HG02571 (cell line): ENCODE data around the gene TPRG1.

Experiments
- ATAC-seq: cut with Tn5 transposase; IDR thresholded peaks from one replicate; pipeline ENCODE4 v1.9.1; 2021; ENCODE audit warnings: mild to moderate bottlenecking, moderate library complexity; ENCODE audit not compliant: unreplicated experiment

The TPRG1 gene

DNA sequence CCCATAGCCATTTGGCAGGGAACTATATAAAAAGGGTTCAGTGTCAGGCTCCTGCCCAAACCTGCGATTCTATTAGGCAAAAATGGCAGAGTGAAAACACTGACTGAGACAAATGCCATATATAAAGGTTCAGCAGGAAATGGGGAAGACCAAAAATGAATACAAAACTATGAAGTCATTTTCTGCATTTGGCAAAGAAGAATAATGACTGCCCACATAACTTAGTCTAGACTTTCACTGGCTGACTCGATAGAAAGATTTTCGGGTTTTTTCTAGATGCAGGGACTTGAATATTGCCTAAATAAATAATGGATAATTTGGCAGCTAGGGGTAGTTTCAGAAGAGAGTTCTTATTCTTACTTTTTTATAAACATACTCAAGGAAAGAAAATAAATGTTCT lies 178.0 kb downstream of the TPRG1 start:
- no peak for ATAC-seq

DNA sequence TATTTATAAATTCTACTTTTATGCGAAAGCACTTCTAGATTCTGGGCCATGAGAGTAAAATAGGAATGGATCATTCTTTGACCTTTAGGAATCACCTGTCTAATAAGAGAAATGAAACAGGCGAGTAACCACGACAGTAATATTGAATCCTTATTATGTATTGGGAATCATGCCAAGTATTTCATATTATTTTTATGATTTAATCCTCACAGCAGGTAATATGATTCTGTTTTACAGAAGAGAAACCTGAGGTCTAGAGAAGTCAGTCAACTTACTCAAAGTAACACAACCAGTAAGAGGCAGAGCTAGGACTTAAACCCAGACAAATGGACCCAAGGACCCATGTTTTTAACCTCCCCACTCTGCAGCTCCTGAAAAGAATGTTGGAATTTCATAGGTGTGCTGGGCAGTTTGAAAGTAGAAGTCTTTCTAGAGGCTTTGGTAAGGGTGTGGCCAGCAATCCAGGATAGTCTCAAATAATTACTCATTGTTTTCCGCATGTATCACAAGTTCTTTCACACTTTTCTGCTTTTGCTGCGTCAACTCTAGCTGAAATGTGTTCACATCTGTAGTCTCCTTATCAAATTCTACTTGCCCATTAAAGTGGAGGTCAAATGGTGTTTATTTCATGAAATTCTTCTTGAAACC lies 181.7 kb downstream of the TPRG1 start:
- ATAC-seq, result no peak

DNA sequence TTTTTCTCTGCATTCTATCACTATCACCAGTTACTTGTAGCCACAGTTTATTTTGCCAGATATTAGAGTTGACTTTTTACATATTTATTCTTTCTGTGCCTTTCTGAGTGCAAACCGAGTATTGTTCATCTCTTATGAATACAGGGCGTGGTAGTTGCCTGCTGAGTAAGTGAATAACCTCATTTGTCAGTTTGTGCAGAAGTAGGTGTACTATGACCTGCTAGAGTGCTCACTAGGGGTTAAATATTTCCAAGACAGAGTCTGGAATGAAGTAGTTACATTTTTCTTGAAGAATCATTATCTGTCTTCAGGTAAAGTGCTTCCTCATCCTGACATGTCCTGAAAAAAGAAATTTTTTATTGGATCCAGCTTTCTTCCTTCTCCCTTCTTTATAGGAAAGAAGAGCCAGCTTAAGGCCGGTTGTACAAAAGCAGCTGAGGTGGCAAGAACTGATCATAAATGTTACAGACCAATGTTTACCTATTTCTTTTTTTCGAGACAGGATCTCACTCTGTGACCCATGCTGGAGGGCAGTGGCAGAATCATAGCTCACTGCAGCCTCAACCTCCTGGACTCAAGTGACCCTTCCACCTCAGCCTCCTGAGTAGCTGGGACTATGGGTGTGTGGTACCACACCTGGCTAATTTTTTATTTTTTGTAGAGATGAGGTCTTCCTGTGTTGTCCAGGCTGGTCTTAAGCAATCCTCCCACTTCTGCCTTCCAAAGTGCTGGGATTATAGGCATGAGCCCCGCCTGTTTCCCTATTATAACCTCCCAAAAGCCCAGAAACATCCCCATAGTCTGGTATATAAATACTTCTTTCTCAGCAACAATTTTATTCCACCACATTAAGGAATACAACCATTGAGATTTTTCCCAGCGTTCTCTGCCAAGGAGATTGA lies 182.5 kb downstream of the TPRG1 start:
- ATAC-seq, result no peak

DNA sequence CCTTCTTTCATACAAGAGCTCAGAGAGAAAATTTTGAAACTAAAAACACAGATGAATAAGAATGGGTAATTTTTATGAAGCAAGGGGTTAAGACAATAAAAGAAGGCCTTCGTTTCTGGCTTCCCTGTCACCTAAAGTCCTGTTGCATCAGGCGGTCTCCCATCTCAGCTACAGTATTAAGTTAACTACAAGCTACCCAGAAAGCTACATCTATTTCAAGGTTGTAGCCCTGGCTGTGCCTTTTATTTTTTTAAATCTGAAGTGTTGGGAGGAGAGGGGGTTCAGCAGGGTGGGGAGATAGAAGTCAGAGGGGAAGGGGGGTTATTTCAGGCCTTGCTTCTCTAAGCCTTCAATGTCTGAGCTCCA lies 183.3 kb downstream of the TPRG1 start:
- ATAC-seq, result no peak

DNA sequence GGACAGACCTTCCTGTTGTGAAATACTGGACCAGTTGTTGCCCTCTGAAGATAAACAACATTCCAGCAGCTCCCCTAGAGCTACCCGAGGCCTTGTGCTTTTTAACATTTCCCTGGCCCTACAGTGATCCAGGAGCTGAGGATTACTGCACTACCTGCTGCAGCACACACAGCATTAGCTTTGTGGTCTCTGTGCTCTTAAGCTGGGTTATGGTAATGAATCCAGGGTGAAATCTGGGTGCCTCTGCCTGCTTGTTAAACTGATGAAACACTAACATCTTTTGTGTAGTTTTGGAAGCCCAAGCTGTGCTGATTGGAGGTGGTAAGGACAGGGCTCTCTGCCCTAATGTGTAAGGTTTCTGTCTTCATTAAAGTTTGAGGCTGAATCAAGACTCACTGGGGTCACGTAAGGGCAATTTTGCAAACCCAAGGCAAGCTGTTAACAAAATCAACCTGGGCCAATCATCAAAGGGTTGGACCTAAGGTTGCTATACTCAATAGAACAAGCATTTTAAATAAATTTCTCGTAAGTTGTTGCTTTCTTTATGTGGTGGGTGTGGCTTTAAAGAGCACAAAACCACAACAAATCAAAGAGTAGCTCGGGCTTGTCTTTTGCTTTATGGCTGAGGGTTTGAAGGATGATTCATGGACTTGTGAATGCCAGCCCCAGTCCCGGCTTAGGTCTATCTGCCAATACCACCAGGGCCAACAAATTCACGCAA lies 183.9 kb downstream of the TPRG1 start:
- ATAC-seq, result no peak

DNA sequence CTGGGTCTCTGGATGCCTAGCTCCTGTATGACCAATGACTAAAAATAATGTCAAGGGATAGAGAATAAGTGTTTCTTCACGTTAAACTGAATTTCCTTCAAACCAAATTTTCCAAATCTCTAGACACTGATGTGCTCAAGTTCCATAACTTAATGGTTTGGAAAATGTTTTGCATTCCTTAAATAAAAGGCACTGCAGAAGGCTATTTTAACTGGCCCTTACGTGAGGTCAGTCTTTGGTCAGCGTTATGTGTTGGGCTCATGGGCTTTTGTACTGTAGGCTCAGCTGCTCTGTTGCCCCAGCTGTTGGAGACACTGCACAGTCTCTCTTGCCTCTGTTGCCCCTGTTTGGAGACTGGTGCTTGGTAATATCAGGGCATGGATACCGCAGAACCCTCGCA lies 188.5 kb downstream of the TPRG1 start:
- ATAC-seq, result no peak

DNA sequence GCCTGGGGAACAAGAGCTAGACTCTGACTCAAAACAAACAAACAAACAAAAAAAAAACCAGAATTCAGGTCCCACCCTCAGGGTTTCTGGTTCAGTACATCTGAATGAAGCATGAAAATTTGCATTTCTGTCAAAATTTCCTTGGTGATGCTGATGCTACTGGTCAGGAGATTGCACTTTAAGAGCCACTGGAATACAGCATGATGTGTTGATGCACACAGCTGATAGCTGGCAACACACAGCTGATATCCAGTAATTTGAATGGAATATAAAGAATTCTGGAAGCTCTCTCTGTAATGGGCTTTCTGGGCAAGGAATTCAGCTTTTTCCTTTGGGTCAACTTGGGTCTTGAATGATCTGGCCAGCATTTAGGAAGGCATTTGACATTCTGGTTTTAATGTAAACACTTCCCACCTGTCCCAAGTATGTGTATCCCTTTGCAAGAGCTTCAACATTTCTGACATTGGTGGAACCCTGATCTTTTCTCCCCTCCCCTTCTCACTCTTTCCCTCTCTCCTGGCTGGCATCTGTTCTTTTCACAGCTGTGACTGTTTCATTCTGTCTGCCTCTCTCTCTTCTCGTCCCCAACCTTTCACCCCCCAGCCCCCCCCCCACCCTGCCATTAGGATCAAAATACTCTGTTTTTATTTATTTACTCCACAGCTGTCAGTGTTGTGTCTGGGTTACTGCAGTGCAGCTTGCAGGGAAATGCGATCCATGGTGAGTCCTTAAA lies 189.5 kb downstream of the TPRG1 start:
- ATAC-seq, result no peak

DNA sequence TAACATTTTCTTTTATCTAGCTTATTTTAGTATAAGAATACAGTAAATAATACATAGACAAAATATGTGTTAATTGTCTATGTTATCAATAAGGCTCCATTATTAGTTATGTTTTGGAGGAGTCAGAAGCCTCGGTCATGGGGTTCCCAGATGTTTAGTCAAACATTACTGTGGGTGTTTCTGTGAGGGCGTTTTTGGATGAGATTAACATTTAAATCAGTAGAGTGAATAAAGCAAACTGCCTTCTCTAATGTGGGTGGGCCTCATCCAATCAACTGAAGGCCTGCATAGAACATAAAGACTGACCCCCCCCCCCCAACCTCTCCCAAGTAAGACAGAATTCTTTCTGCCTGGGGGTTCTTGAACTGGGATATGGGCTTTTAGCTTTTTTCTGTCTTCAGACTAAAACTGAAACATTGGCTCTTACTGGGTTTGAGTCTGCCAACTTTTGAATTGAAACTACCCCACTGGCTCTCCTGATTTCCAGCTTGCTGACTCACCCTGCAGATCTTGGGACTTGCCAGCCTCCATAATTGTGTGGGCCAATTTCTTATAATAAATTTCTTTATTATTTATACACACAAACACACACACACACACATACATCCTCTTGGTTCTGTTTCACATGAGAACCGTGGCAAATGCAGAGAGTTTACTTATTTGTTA lies 192.0 kb downstream of the TPRG1 start:
- ATAC-seq, result no peak

DNA sequence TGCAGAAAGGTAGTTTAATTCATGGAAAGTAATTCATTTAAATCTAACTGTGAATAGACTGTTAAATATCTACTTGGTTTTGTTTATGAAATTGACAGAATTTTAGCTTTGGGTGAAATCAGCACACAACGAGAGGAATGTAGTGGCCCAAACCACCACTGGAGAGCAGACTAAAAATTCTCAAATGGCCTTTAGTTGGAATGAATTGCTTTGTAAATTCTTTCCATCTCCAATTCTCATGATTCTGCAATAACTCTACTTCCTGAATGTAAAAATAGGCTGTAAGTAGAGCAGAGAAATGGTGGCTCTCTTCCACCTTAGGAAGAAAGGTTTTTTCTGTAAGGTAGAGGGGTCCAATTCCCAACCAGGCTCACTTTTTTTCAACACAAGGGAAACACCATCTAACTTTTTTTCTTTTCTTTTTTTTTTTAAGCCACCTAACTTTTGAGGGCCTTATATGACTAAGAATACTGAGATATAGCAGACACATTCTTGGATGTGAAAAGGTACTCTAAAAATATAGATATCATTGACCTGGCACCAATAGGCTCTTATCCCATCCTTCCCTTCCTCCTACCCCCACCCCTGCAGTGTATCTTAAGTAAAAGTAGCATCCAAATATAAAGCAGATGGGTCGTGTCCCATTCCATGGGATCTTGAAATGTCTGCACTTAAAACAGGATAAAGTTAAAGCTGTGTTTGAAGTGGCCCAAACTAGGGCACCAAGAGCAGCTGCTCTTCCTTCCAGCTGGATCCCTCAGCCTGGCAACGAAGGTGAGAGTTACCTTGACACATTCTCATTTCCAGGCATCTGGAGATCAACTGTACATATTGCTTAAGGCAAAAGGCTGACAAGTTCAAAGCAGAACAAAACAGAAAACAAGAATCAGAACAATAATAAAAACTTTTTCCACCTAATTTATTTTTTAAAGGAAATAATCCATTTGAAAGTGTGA lies 194.1 kb downstream of the TPRG1 start:
- ATAC-seq, result no peak

DNA sequence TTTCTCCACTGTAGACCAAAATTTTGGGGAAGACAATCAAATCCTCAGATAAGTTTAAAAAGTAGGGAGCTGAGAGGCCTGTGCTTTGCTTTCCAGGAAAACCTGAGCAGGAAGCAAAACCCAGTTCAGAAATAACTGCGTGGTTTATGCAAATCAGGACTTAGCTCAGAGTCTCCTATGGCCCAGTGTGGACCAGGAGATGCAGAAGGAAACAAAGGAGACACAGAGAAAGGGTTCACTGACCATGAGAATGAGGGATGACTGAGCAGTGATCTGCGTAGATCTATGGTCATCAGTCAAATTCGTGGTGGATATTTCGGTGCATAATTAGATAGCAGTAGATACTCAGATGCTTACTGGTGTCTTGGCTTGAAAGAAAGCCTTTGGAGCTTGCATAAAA lies 196.6 kb downstream of the TPRG1 start:
- no peak for ATAC-seq

DNA sequence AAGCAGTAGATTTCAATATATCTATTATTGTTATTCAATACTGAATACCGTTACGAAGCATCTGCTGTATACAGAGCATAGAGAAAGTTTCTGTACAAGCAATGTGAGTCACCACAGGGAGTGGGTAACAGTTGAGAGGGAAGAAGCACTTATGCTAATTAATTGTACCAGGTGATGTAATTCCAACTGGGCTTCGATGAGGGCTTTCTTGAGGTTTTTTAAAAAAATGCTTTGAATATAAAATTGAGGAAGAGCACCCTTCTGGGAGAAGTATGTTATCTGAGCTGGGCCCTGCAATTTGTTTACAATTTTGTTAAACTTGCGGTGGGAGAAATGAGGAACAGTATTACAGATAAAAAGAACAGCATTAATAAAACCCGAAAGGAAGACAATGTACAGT lies 197.9 kb downstream of the TPRG1 start:
- no peak for ATAC-seq

DNA sequence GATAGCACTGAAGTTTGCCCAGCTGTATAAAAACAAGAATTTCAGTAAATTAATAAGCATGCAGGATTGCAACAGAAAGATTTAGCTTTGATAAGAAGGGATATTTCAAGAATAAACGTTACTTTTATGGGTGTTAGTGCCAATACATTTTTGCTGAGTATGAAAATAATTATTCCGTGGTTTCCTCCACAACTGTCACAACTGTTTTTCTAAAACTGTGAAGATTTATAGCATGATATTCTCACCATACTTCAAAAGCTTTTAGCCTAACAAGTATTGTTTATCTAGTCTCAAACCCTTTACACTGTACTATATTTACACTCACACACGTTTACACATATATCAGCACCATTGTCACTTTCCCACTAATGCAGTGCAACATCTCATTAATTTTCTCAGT lies 200.5 kb downstream of the TPRG1 start:
- ATAC-seq, result no peak
